BLaER1 treated with 17β-estradiol and CSF1 and Interleukin-3, amounts not matched to agents 10 nM and 100 nM (cell line): ENCODE data around the gene SKP1.
"Not testable (repeated sequence)": the region's sequence is repeated elsewhere in the genome, so short reads cannot be mapped to it uniquely, and the experiment has no call there.

Experiments used
- H3K27ac ChIP-seq, 11 experiments: shearing (Covaris generic); formaldehyde crosslinking; 2 replicates each; pipeline ENCODE4 v1.8.1; 2022
- H3K27me3 ChIP-seq, 11 experiments: shearing (Covaris generic); formaldehyde crosslinking; 2 replicates each; pipeline ENCODE4 v1.8.1; 2022
- H3K36me3 ChIP-seq, 11 experiments: shearing (Covaris generic); formaldehyde crosslinking; 2 replicates each; pipeline ENCODE4 v1.8.1; 2022
- H3K4me1 ChIP-seq, 10 experiments: shearing (Covaris generic); formaldehyde crosslinking; 2 replicates each; pipeline ENCODE4 v1.8.1; 2022
- H3K4me2 ChIP-seq, 11 experiments: shearing (Covaris generic); formaldehyde crosslinking; 2 replicates each; pipeline ENCODE4 v1.8.1; 2022
- H3K4me3 ChIP-seq, 10 experiments: shearing (Covaris generic); formaldehyde crosslinking; 2 replicates each; pipeline ENCODE4 v1.8.1; 2022
- H3K9ac ChIP-seq, 11 experiments: shearing (Covaris generic); formaldehyde crosslinking; 2 replicates each; pipeline ENCODE4 v1.8.1; 2022
- H3K9me3 ChIP-seq, 11 experiments: shearing (Covaris generic); formaldehyde crosslinking; replicated peaks in 1 of 11; 2 replicates each; pipeline ENCODE4 v1.8.1; 2022
- H4K20me1 ChIP-seq, 11 experiments: shearing (Covaris generic); formaldehyde crosslinking; 2 replicates each; pipeline ENCODE4 v1.8.1; 2022
- Cebpa-rat ChIP-seq, 11 experiments: shearing (Covaris generic); IDR thresholded peaks; 2 replicates each; pipeline ENCODE4 v1.8.1; 2022

Gene SKP1

DNA sequence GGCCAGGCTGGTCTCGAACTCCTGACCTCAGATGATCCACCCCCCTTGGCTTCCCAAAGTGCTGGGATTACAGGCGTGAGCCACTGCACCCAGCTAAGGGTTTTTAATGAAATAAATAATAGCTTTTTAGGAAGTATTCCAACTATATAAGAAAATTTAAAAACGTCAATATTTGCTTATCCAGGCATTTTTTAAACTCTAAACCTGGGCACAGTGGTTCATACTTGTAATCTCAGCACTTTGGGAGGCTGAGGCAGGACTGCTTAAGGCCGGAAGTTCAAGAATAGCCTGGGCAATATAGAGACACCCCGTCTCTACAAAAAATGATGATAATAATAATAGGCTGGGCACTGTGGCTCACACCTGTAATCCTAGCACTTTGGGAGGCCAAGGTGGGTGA lies 14.2 kb downstream of the SKP1 start:
- no peak overlapping the region for H3K4me2 ChIP-seq

DNA sequence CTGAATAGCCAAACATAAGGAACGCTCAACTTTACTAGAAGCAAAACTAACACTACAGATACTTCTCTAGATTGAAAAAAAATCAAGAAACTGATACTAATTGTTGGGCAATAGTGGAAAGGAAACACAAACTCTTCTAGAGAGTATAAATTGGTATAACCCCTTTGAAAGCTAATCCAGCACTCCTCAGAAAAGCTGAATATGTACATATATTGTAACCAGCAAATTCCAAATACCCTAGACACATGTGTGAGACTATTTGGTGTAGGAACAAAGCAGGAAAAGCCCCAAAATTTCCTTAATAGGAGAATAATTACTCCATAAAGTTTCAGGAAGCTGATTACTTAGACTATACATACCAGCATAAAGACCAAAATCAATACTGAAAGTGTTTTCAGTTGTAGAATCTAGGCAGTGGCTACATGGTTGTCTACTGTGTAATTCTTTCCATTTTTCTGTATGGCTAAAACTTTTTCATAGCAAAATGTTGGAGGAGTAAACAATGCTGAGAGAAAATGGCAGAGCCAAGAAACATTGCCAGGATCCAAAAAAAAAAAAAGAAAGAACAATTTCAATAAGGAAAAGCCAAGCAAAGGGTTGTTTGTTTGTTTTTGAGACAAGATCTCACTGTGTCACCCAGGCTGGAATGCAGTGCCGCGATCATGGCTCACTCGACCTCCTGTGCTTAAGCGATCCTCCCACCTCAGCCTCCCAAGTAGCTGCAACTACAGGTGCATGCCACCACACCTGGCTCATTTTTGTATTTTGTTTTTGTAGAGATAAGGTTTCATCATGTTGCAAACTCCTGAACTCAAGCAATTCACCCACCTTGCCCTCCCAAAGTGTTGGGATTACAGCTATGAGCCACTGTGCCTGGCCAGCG lies 15.0 kb downstream of the SKP1 start:
- H3K36me3 ChIP-seq, result peaks cover 96 to 100% (median 100%) of the 10 kb centered on the region in 11 experiments
- H3K9ac ChIP-seq, result no peak overlapping the region

More for the DNA sequence above, 14.2 kb downstream of the SKP1 start:
- peaks cover 6 to 37% (median 34%) of the 10 kb centered on the region in 11 experiments; a peak in 21 of 22 replicates for H3K9me3 ChIP-seq
- H4K20me1 ChIP-seq, result peaks cover 16 to 94% (median 38%) of the 10 kb centered on the region in 11 experiments; a peak in 16 of 22 replicates
- peaks cover 98 to 100% (median 100%) of the 10 kb centered on the region in 11 experiments for H3K36me3 ChIP-seq
- H3K27ac ChIP-seq, result no peak overlapping the region
- H3K27me3 ChIP-seq, result no peaks in the 10 kb centered on the region
- no peaks in the 10 kb centered on the region for H3K4me1 ChIP-seq
- no peak for TF ChIP-seq Cebpa-rat (IDR thresholded peaks at IDR 0.05)
- H3K4me3 ChIP-seq, result no peak overlapping the region
- no peak overlapping the region for H3K9ac ChIP-seq

DNA sequence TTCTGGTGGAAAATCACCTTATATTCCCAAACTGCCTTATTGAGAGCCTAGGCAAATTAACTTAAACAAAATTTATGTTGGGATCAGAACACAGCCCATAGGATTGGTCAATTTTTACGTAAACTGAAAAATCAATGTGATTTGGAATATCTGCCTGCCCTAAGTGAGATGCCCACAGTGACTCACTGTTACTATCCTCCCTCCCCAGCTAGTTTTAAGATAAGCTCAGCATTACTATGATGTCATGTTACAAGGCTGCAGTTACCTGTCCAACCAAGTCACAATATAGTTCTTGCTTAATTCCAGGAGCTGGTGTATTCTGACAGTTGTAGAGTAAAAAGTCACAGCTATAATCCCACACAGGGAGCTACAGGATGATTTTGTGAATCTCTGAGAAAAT lies 23.1 kb downstream of the SKP1 start:
- peaks cover 32 to 100% (median 77%) of the 10 kb centered on the region in 11 experiments for H4K20me1 ChIP-seq
- H3K9ac ChIP-seq, result no peak overlapping the region
- H3K4me2 ChIP-seq, result no peak overlapping the region
- H3K4me3 ChIP-seq, result no peak overlapping the region
- H3K27ac ChIP-seq, result no peak overlapping the region
- peaks cover 98 to 100% (median 100%) of the 10 kb centered on the region in 11 experiments for H3K36me3 ChIP-seq
- no peaks in the 10 kb centered on the region for H3K9me3 ChIP-seq
- TF ChIP-seq Cebpa-rat (IDR thresholded peaks at IDR 0.05), result no peak
- no peaks in the 10 kb centered on the region for H3K4me1 ChIP-seq
- no peaks in the 10 kb centered on the region for H3K27me3 ChIP-seq

More for the DNA sequence above, 15.0 kb downstream of the SKP1 start:
- Histone ChIP-seq H3K4me1 (no peaks in the 10 kb centered on the region), H3K4me2 (no peak overlapping the region), H3K27me3 (no peaks in the 10 kb centered on the region), H3K9me3 (peaks cover 6 to 37% (median 34%) of the 10 kb centered on the region in 11 experiments; a peak in 21 of 22 replicates), H3K27ac (no peak overlapping the region), H3K4me3 (no peak overlapping the region), H4K20me1 (peaks cover 12 to 94% (median 35%) of the 10 kb centered on the region in 11 experiments; a peak in 16 of 22 replicates)
- no peak for TF ChIP-seq Cebpa-rat (IDR thresholded peaks at IDR 0.05)

DNA sequence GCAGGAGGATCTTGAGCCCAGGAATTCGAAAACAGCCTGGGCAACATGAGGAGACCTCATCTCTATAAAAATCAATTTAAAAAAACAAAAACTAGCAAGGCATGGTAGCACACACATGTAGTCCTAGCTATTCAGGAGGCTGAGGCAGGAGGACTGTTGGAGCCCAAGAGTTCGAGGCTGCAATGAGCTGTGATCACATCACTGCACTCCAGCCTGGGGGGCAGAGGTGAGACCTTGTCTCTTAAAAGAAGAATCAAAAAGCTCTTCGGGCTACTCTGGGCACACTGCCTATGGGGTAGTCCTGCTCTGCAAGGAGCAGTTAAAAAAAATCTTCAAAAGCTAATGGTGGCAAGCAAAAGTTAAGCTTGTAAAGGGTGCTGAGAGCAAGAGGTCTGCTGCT lies 23.5 kb downstream of the SKP1 start:
- Histone ChIP-seq H4K20me1 (peaks cover 37 to 100% (median 79%) of the 10 kb centered on the region in 11 experiments), H3K27ac (no peak overlapping the region), H3K4me1 (no peaks in the 10 kb centered on the region), H3K4me2 (no peak overlapping the region), H3K9me3 (no peaks in the 10 kb centered on the region), H3K9ac (no peak overlapping the region), H3K4me3 (no peak overlapping the region), H3K27me3 (no peaks in the 10 kb centered on the region), H3K36me3 (peaks cover 98 to 100% (median 100%) of the 10 kb centered on the region in 11 experiments)
- no peak for TF ChIP-seq Cebpa-rat (IDR thresholded peaks at IDR 0.05)

DNA sequence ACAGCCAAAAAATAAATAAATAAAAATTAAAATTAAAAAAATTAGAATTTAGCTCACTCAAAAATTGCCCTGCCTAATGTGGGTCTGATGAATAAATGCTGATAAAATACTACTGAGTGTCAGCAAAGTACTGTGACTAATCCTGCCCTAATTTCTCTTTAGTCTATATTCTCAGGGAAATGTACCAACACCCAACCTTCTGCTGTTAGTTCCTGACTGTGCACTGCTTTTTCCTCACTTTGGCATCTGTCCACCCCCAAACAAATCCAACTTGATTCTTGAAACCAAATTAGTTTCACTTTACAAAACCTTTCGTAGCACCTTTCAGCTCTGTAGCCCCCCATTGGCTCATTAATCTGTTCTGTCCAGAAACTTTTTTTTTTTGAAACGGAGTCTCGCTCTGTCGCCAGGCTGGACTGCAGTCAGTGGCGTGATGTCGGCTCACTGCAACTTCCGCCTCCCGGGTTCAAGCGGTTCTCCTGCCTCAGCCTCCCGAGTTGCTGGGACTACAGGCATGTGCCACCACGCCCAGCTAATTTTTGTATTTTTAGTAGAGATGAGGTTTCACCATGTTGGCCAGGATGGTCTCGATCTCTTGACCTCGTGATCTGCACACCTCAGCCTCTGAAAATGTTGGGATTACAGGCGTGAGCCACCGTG lies 24.4 kb downstream of the SKP1 start:
- not testable (repeated sequence) for H3K4me1 ChIP-seq, H3K9ac ChIP-seq, H3K4me3 ChIP-seq, H3K9me3 ChIP-seq, H3K27me3 ChIP-seq, H3K4me2 ChIP-seq, H3K27ac ChIP-seq
- Histone ChIP-seq H3K36me3 (peaks cover 98 to 100% (median 100%) of the 10 kb centered on the region in 11 experiments), H4K20me1 (peaks cover 46 to 100% (median 81%) of the 10 kb centered on the region in 11 experiments)

DNA sequence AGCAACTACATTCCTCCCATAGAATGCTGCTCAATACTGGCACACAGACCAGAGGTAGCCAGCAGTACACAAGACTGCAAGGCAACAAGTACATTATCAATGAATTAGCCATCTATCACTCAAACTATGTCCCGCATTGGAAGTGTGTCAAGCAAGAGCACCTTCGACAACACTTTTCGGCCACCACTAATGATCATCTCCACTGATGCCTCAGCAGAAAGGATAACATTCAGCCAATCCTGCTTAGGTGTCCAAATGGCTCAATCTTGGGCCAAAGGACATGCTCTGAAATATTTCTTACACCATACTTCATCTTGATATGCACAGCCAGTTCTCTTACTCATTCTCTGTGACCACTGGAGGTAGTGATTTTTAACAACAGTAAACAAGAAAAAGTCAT lies 25.0 kb downstream of the SKP1 start:
- Histone ChIP-seq H3K9me3 (no peaks in the 10 kb centered on the region), H3K9ac (no peak overlapping the region), H3K4me2 (no peak overlapping the region), H3K27ac (no peak overlapping the region), H4K20me1 (peaks cover 52 to 100% (median 84%) of the 10 kb centered on the region in 11 experiments), H3K36me3 (peaks cover 99 to 100% (median 100%) of the 10 kb centered on the region in 11 experiments), H3K27me3 (no peaks in the 10 kb centered on the region), H3K4me1 (peaks cover 0 to 3% (median 0%) of the 10 kb centered on the region in 10 experiments; a peak in 1 of 20 replicates), H3K4me3 (no peak overlapping the region)
- no peak for TF ChIP-seq Cebpa-rat (IDR thresholded peaks at IDR 0.05)

DNA sequence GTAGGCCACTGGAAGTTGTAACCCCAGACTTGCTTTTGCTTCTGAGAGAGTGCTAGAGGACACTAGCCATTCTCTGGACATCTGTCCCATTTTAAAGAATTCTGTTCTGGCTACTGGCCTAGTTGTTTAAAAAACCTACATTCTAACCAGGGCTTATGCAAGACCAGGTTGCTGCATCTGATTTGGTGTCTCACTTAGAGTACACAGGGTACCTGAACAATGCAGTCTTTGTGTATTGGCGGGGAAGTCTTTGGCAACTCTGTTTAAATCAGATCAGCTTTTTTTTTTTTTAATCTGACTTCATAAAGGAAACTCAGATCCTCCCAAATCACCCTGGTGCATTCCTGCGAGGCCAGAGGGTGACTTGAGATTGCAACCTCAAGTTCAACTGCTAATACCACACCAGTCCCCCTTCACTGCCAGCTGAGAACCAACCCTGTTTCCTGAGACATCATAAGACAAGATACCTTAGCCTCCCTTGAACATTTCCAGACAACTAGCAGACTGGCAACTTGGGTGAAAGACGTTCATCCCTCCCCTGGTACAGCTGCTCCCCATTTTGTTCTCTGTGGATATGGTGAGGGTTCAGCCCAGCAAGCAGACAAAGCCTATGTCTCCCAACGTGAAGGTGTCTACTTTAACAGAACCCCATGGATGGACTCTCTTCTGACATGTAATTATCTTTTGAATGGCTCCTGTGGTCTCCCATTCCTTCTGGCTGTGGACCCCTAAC lies 27.0 kb downstream of the SKP1 start:
- Histone ChIP-seq H3K4me1 (peaks cover 0 to 3% (median 0%) of the 10 kb centered on the region in 10 experiments; a peak in 1 of 20 replicates), H3K9me3 (no peaks in the 10 kb centered on the region), H3K4me3 (no peak overlapping the region), H3K4me2 (no peak overlapping the region), H3K27ac (no peak overlapping the region), H4K20me1 (peaks cover 63 to 100% (median 86%) of the 10 kb centered on the region in 11 experiments), H3K36me3 (peaks cover 98 to 100% (median 99%) of the 10 kb centered on the region in 11 experiments), H3K27me3 (no peaks in the 10 kb centered on the region), H3K9ac (peak overlapping the region in 2 of 11 experiments; percentile 4 to 16; a peak in 1 of 22 replicates)
- no peak for TF ChIP-seq Cebpa-rat (IDR thresholded peaks at IDR 0.05)

DNA sequence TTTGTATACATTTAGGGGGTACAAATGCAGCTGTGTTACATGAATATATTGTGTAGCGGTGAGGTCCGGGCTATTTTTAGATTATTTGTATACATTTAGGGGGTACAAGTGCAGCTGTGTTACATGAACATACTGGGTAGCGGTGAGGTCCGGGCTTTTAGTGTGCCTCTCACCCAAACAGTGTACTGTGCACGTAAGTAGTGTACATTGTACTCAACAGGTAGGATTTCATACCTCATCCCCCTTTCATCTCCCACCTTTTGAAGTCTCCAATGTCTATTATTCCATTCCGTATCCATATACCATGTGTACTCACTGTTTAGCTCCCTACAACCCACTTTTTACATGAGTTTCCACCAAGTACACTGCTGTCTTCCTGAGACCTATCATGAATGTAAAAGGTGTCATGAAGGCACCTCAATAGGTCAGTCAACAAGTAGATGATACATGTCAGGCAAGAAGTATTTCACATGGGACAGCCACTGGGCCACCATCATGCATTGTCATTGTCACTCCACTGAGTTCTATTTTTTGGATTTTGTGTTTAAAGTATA lies 27.7 kb downstream of the SKP1 start:
- peaks cover 97 to 100% (median 99%) of the 10 kb centered on the region in 11 experiments for H3K36me3 ChIP-seq
- H3K9ac ChIP-seq, result 0 out of 22 replicates have a peak overlapping the region, but pooled peaks of 1 of the 11 experiments have one; percentile 4
- peaks cover 0 to 3% (median 0%) of the 10 kb centered on the region in 10 experiments; a peak in 1 of 20 replicates for H3K4me1 ChIP-seq
- H3K4me2 ChIP-seq, result no peak overlapping the region
- TF ChIP-seq Cebpa-rat (IDR thresholded peaks at IDR 0.05), result no peak
- H4K20me1 ChIP-seq, result peaks cover 67 to 100% (median 87%) of the 10 kb centered on the region in 11 experiments
- no peaks in the 10 kb centered on the region for H3K9me3 ChIP-seq
- no peaks in the 10 kb centered on the region for H3K27me3 ChIP-seq
- no peak overlapping the region for H3K4me3 ChIP-seq
- H3K27ac ChIP-seq, result no peak overlapping the region
